ENCODE results near the gene STAT2.

STAT2 gene

GRCh38 chr12:56304276-56304675 is 55.6 kb downstream of the STAT2 start:
- Histone ChIP-seq H3K9me2 (ENCODE audit: low read depth, low read length) (no peaks in the 10 kb centered on the region), H3K27ac (ENCODE audit: low read depth, low read length, poor library complexity, severe bottlenecking) (no peak overlapping the region), H3K79me2 (ENCODE audit: insufficient read depth, low read length) (peaks cover 5% of the 10 kb centered on the region), H3K27me3 (ENCODE audit: insufficient read depth, low read length) (no peaks in the 10 kb centered on the region), H3K4me2 (ENCODE audit: low read length) (no peak overlapping the region), H2AFZ (ENCODE audit: low read length) (no peak overlapping the region), H4K20me1 (ENCODE audit: insufficient read depth, low read length) (no peaks in the 10 kb centered on the region), H3K9me3 (ENCODE audit: low read length) (no peaks in the 10 kb centered on the region), H3K4me1 (ENCODE audit: insufficient read depth, low read length, severe bottlenecking) (peaks cover 28% of the 10 kb centered on the region), H3F3A (ENCODE audit: insufficient read depth, low read length) (no peaks in the 10 kb centered on the region), H3K36me3 (ENCODE audit: insufficient read depth, low read length) (peaks cover 22% of the 10 kb centered on the region), H3K4me3 (ENCODE audit: low read depth, low read length, poor library complexity, severe bottlenecking) (no peak overlapping the region), H3K9ac (ENCODE audit: low read length) (no peak overlapping the region)
- TF ChIP-seq EZH2 (IDR thresholded peaks at IDR 0.05; ENCODE audit: borderline replicate concordance, low read length) (no peak), CTCF (IDR thresholded peaks at IDR 0.05; ENCODE audit: low read length) (no peak)

- H3K9me3 ChIP-seq (ENCODE audit: low read length), result no peaks in the 10 kb centered on the region
- H3K79me2 ChIP-seq (ENCODE audit: insufficient read depth, low read length), result peaks cover 39% of the 10 kb centered on the region
- H3K36me3 ChIP-seq (ENCODE audit: insufficient read depth, low read length), result peaks cover 33% of the 10 kb centered on the region
- H3K9ac ChIP-seq (ENCODE audit: low read length), result peak overlapping the region; percentile 90
- peak overlapping the region; percentile 95 for H3K4me2 ChIP-seq (ENCODE audit: low read length)
- H3K4me1 ChIP-seq (ENCODE audit: insufficient read depth, low read length, severe bottlenecking), result peaks cover 61% of the 10 kb centered on the region
- peak overlapping the region; percentile 86 for H3K27ac ChIP-seq (ENCODE audit: low read depth, low read length, poor library complexity, severe bottlenecking)
- no peaks in the 10 kb centered on the region for H3K9me2 ChIP-seq (ENCODE audit: low read depth, low read length)
- no peak overlapping the region for H2AFZ ChIP-seq (ENCODE audit: low read length)
- no peak for TF ChIP-seq EZH2 (IDR thresholded peaks at IDR 0.05; ENCODE audit: borderline replicate concordance, low read length)
- TF ChIP-seq CTCF (IDR thresholded peaks at IDR 0.05; ENCODE audit: low read length), result no peak
- no peaks in the 10 kb centered on the region for H3F3A ChIP-seq (ENCODE audit: insufficient read depth, low read length)
- no peaks in the 10 kb centered on the region for H4K20me1 ChIP-seq (ENCODE audit: insufficient read depth, low read length)
- H3K27me3 ChIP-seq (ENCODE audit: insufficient read depth, low read length), result no peaks in the 10 kb centered on the region
- H3K4me3 ChIP-seq (ENCODE audit: low read depth, low read length, poor library complexity, severe bottlenecking), result peak overlapping the region; percentile 83
Measured at GRCh38 chr12:56300644-56301464, 59.1 kb downstream of the STAT2 start.

GRCh38 chr12:56299853-56300643 is 59.9 kb downstream of the STAT2 start, which contains the start of gene CS:
Gene CS (minus strand): TSS chr12:56300330. CDS start chr12:56300201, 129 bp downstream.
- no peaks in the 10 kb centered on the region for H4K20me1 ChIP-seq (ENCODE audit: insufficient read depth, low read length)
- H3K9ac ChIP-seq (ENCODE audit: low read length), result peak within 1 kb of the TSS; percentile 91
- H3K36me3 ChIP-seq (ENCODE audit: insufficient read depth, low read length), result peaks cover 34% of the 10 kb centered on the region
- TF ChIP-seq CTCF (IDR thresholded peaks at IDR 0.05; ENCODE audit: low read length) (no peak), EZH2 (IDR thresholded peaks at IDR 0.05; ENCODE audit: borderline replicate concordance, low read length) (no peak)
- H3K4me3 ChIP-seq (ENCODE audit: low read depth, low read length, poor library complexity, severe bottlenecking), result peak within 1 kb of the TSS; percentile 83
- H3K4me2 ChIP-seq (ENCODE audit: low read length), result peak within 1 kb of the TSS; percentile 95
- H3K79me2 ChIP-seq (ENCODE audit: insufficient read depth, low read length), result peaks cover 45% of the 10 kb centered on the region
- no peaks in the 10 kb centered on the region for H3K9me2 ChIP-seq (ENCODE audit: low read depth, low read length)
- peak within 1 kb of the TSS; percentile 86 for H3K27ac ChIP-seq (ENCODE audit: low read depth, low read length, poor library complexity, severe bottlenecking)
- H3K9me3 ChIP-seq (ENCODE audit: low read length), result no peaks in the 10 kb centered on the region
- no peak within 1 kb of the TSS for H2AFZ ChIP-seq (ENCODE audit: low read length)
- H3K4me1 ChIP-seq (ENCODE audit: insufficient read depth, low read length, severe bottlenecking), result peaks cover 61% of the 10 kb centered on the region
- no peaks in the 10 kb centered on the region for H3K27me3 ChIP-seq (ENCODE audit: insufficient read depth, low read length)
- H3F3A ChIP-seq (ENCODE audit: insufficient read depth, low read length), result no peaks in the 10 kb centered on the region
